HG03571 (cell line): ENCODE measurements around the gene SAPCD1.

Experiments
- ATAC-seq: cut with Tn5 transposase; IDR thresholded peaks from one replicate; pipeline ENCODE4 v1.9.1; 2021; ENCODE audit not compliant: unreplicated experiment

The SAPCD1 gene

GRCh38 chr6:31762356-31762755 is at the start of gene SAPCD1:
TSS of gene SAPCD1 (plus strand) at chr6:31762656. CDS start at chr6:31763055, 399 bp downstream.
- no peak for ATAC-seq

- no peak for ATAC-seq
These were observed 49.0 kb upstream of the SAPCD1 start for GRCh38 chr6:31713465-31713864.

GRCh38 chr6:31713991-31714684 is 48.3 kb upstream of the SAPCD1 start:
- ATAC-seq = no peak

GRCh38 chr6:31715022-31715958 is 47.2 kb upstream of the SAPCD1 start, which contains the start of gene LY6G6D:
TSS of gene LY6G6D (plus strand) at chr6:31715348. CDS start at chr6:31715356, 8 bp downstream.
- no peak for ATAC-seq

- ATAC-seq = no peak
These were observed 44.8 kb upstream of the SAPCD1 start for GRCh38 chr6:31717499-31718222.

- ATAC-seq = no peak
These were observed 44.2 kb upstream of the SAPCD1 start for GRCh38 chr6:31718265-31718664.

GRCh38 chr6:31719001-31719400 is 43.5 kb upstream of the SAPCD1 start:
- ATAC-seq = no peak

- ATAC-seq = no peak
These were observed 42.2 kb upstream of the SAPCD1 start for GRCh38 chr6:31720196-31720770.

- ATAC-seq = no peak
These were observed 41.0 kb upstream of the SAPCD1 start, which contains the start of gene LY6G6C for GRCh38 chr6:31721351-31722020. TSS of gene LY6G6C (minus strand) at chr6:31721746. CDS start at chr6:31721679, 67 bp downstream.

- no peak for ATAC-seq
These were observed 40.3 kb upstream of the SAPCD1 start for GRCh38 chr6:31722173-31722572.

- no peak for ATAC-seq
These were observed 39.0 kb upstream of the SAPCD1 start, which contains the start of gene MPIG6B for GRCh38 chr6:31723245-31723979. TSS of gene MPIG6B (plus strand) at chr6:31723373. CDS start at chr6:31723384, 11 bp downstream.

- ATAC-seq = no peak
These were observed 38.3 kb upstream of the SAPCD1 start for GRCh38 chr6:31723980-31724691.

GRCh38 chr6:31725502-31726350 is 36.7 kb upstream of the SAPCD1 start:
- ATAC-seq = no peak

- ATAC-seq = no peak
These were observed 35.3 kb upstream of the SAPCD1 start for GRCh38 chr6:31727034-31727716.

- no peak for ATAC-seq
These were observed 34.5 kb upstream of the SAPCD1 start for GRCh38 chr6:31727717-31728671.
